SK-N-SH (cell line): Measurements from ENCODE around the gene HNRNPA1.

ENCODE experiments used
- CHD2 ChIP-seq: fragments of 150-350 bp; IDR thresholded peaks from 2 replicates; pipeline ENCODE4 v1.6.1; 2018; ENCODE audit warnings: low read length; ENCODE audit not compliant: partially characterized antibody
- CTCF ChIP-seq: fragments of 200-600 bp; sonication (generic); IDR thresholded peaks from 2 replicates; pipeline ENCODE4 v1.6.1; 2017; ENCODE audit warnings: antibody characterized with exemption, mild to moderate bottlenecking, moderate library complexity
- EP300 ChIP-seq, 2 experiments: IDR thresholded peaks; 2 replicates each; pipeline versions ENCODE4 v1.4.0 to v1.6.1; 2012; ENCODE audit warnings: borderline replicate concordance in 1 of 2, low read depth in 1 of 2, low read length in 1 of 2
- EZH2phosphoT487 ChIP-seq: fragments of 200-600 bp; sonication (generic); IDR thresholded peaks from 2 replicates; pipeline ENCODE4 v1.6.1; 2017; ENCODE audit warnings: low read depth, mixed run types, mild to moderate bottlenecking, antibody characterized with exemption, moderate library complexity, borderline replicate concordance
- GABPA ChIP-seq: IDR thresholded peaks from 2 replicates; pipeline ENCODE4 v1.4.0; 2012; ENCODE audit warnings: low read depth, mild to moderate bottlenecking
- POLR2AphosphoS5 ChIP-seq: IDR thresholded peaks from 2 replicates; pipeline ENCODE4 v1.6.1; 2012; ENCODE audit warnings: low read depth, low read length
- RAD21 ChIP-seq: IDR thresholded peaks from 2 replicates; pipeline ENCODE4 v1.6.1; 2012; ENCODE audit warnings: mild to moderate bottlenecking, low read length
- TEAD4 ChIP-seq: IDR thresholded peaks from 2 replicates; pipeline ENCODE4 v1.4.0; 2012; ENCODE audit warnings: mild to moderate bottlenecking, borderline replicate concordance; ENCODE audit not compliant: insufficient read depth
- YY1 ChIP-seq: IDR thresholded peaks from 2 replicates; pipeline ENCODE4 v1.4.0; 2012; ENCODE audit warnings: low read depth, mild to moderate bottlenecking

GRCh38 chr12:54321363-54321762 is 40.8 kb downstream of the HNRNPA1 start:
- no peak for TF ChIP-seq POLR2AphosphoS5
- no peak for TF ChIP-seq GABPA
- TF ChIP-seq EP300 (IDR thresholded peaks at IDR 0.05; ENCODE audit: borderline replicate concordance in 1 of 2, low read depth in 1 of 2, low read length in 1 of 2), result no peak
- no peak for TF ChIP-seq YY1
- no peak for TF ChIP-seq CTCF
- TF ChIP-seq TEAD4, result no peak
- no peak for TF ChIP-seq EZH2phosphoT487
- no peak for TF ChIP-seq RAD21
- TF ChIP-seq CHD2, result no peak
